Measurements from ENCODE around the gene LYPD6. TPM values are rescaled to one million over a fixed set of nuclear protein-coding genes. Genes with fewer than 3 reads are reported as not detected.

The LYPD6 gene
- polyA plus RNA-seq, 1 of the 3 experiments (the other 2 are of a cell fraction) = 8.1 TPM

DNA sequence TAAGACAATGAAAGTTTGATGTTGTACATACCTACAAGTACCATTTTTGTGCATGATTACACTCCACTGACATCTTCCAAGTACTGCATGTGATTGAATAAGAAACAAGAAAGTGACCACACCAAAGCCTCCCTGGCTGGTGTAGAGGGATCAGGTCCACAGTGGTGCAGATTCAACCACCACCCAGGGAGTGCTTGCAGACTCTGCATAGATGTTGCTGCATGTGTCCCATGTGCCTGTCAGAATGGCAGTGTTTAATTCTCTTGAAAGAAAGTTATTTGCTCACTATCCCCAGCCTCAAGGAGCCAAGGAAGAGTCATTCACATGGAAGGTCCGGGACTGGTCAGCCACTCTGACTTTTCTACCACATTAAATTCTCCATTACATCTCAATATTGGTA, 142.7 kb downstream of the LYPD6 start (continued):
- TF ChIP-seq, protein P1, sequence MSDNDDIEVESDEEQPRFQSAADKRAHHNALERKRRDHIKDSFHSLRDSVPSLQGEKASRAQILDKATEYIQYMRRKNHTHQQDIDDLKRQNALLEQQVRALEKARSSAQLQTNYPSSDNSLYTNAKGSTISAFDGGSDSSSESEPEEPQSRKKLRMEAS (IDR thresholded peaks at IDR 0.05; ENCODE audit: low read depth) = no peak
- TF ChIP-seq MXI1 (IDR thresholded peaks at IDR 0.05; ENCODE audit: low read depth, low read length) = no peak
- TF ChIP-seq, protein P2, sequence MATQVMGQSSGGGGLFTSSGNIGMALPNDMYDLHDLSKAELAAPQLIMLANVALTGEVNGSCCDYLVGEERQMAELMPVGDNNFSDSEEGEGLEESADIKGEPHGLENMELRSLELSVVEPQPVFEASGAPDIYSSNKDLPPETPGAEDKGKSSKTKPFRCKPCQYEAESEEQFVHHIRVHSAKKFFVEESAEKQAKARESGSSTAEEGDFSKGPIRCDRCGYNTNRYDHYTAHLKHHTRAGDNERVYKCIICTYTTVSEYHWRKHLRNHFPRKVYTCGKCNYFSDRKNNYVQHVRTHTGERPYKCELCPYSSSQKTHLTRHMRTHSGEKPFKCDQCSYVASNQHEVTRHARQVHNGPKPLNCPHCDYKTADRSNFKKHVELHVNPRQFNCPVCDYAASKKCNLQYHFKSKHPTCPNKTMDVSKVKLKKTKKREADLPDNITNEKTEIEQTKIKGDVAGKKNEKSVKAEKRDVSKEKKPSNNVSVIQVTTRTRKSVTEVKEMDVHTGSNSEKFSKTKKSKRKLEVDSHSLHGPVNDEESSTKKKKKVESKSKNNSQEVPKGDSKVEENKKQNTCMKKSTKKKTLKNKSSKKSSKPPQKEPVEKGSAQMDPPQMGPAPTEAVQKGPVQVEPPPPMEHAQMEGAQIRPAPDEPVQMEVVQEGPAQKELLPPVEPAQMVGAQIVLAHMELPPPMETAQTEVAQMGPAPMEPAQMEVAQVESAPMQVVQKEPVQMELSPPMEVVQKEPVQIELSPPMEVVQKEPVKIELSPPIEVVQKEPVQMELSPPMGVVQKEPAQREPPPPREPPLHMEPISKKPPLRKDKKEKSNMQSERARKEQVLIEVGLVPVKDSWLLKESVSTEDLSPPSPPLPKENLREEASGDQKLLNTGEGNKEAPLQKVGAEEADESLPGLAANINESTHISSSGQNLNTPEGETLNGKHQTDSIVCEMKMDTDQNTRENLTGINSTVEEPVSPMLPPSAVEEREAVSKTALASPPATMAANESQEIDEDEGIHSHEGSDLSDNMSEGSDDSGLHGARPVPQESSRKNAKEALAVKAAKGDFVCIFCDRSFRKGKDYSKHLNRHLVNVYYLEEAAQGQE (IDR thresholded peaks at IDR 0.05; ENCODE audit: low read depth, low read length) = no peak
- no peak for TF ChIP-seq TAF1 (IDR thresholded peaks at IDR 0.05; ENCODE audit: borderline replicate concordance, low read depth, low read length)
- TF ChIP-seq RCOR1 (IDR thresholded peaks at IDR 0.05; ENCODE audit: low read length) = no peak
- TF ChIP-seq SMC3 (IDR thresholded peaks at IDR 0.05; ENCODE audit: low read depth, low read length) = no peak
- TF ChIP-seq, protein P3, sequence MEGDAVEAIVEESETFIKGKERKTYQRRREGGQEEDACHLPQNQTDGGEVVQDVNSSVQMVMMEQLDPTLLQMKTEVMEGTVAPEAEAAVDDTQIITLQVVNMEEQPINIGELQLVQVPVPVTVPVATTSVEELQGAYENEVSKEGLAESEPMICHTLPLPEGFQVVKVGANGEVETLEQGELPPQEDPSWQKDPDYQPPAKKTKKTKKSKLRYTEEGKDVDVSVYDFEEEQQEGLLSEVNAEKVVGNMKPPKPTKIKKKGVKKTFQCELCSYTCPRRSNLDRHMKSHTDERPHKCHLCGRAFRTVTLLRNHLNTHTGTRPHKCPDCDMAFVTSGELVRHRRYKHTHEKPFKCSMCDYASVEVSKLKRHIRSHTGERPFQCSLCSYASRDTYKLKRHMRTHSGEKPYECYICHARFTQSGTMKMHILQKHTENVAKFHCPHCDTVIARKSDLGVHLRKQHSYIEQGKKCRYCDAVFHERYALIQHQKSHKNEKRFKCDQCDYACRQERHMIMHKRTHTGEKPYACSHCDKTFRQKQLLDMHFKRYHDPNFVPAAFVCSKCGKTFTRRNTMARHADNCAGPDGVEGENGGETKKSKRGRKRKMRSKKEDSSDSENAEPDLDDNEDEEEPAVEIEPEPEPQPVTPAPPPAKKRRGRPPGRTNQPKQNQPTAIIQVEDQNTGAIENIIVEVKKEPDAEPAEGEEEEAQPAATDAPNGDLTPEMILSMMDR (IDR thresholded peaks at IDR 0.05) = no peak

DNA sequence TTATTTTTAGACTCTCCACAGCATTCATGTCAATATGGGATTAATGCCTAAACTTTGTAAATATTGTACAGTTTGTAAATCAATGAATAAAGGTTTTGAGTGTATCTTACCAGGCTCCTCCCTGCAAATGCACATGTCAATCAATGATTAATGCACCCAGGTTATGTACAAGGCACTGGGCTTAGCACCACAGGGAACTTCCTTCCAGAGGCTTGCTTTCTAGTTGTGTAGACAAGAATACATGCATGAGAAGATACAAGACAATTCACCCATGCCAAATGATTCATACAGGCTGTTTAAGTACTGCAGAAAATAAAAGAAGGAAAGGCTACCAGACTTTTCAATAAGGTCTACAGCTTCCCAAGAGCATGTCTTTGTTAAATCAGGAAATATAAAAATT, 143.1 kb downstream of the LYPD6 start:
- ChIA-PET POLR2A (no interaction called here), CTCF (no interaction called here)
- Histone ChIP-seq H3K9me3 (no peaks in the 10 kb centered on the region), H2AFZ (ENCODE audit: low read depth) (no peak overlapping the region), H3K9me2 (no peaks in the 10 kb centered on the region), H3K36me3 (replicated peaks in 1 of 2; ENCODE audit: control insufficient read depth in 1 of 2, insufficient read depth in 2 of 2, low read length in 1 of 2) (peaks cover 0 to 13% of the 10 kb centered on the region in 2 experiments), H3K27ac (ENCODE audit: low read depth in 2 of 2, low read length in 1 of 2) (no peak overlapping the region), H3F3A (replicated peaks; ENCODE audit: insufficient read depth) (no peaks in the 10 kb centered on the region), H3K4me3 (ENCODE audit: low read depth in 2 of 2, low read length in 1 of 2) (no peak overlapping the region), H3K79me2 (ENCODE audit: insufficient read depth) (no peaks in the 10 kb centered on the region), H3K9ac (no peak overlapping the region), H4K20me1 (ENCODE audit: insufficient read depth) (no peaks in the 10 kb centered on the region), H3K4me1 (ENCODE audit: control insufficient read depth in 1 of 2, insufficient read depth in 2 of 2, low read depth in 1 of 2, low read length in 1 of 2) (no peaks in the 10 kb centered on the region; a peak in 1 of 4 replicates), H3K4me2 (no peak overlapping the region), H3K27me3 (ENCODE audit: insufficient read depth) (no peaks in the 10 kb centered on the region)
- no peak for DNase-seq
- no peak for TF ChIP-seq POLR2AphosphoS5 (IDR thresholded peaks at IDR 0.05; ENCODE audit: low read depth, low read length)
- TF ChIP-seq, protein P4, sequence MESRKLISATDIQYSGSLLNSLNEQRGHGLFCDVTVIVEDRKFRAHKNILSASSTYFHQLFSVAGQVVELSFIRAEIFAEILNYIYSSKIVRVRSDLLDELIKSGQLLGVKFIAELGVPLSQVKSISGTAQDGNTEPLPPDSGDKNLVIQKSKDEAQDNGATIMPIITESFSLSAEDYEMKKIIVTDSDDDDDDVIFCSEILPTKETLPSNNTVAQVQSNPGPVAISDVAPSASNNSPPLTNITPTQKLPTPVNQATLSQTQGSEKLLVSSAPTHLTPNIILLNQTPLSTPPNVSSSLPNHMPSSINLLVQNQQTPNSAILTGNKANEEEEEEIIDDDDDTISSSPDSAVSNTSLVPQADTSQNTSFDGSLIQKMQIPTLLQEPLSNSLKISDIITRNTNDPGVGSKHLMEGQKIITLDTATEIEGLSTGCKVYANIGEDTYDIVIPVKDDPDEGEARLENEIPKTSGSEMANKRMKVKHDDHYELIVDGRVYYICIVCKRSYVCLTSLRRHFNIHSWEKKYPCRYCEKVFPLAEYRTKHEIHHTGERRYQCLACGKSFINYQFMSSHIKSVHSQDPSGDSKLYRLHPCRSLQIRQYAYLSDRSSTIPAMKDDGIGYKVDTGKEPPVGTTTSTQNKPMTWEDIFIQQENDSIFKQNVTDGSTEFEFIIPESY (IDR thresholded peaks at IDR 0.05; ENCODE audit: borderline replicate concordance, low read depth) = no peak
- TF ChIP-seq TAF1 (IDR thresholded peaks at IDR 0.05; ENCODE audit: borderline replicate concordance, low read depth, low read length) = no peak
- no peak for TF ChIP-seq GABPA (IDR thresholded peaks at IDR 0.05; ENCODE audit: low read depth)
- TF ChIP-seq NRF1 (IDR thresholded peaks at IDR 0.05; ENCODE audit: low read depth, low read length) = no peak
- TF ChIP-seq CHD2 (IDR thresholded peaks at IDR 0.05; ENCODE audit: low read length, partially characterized antibody) = no peak
- TF ChIP-seq FOXM1 (IDR thresholded peaks at IDR 0.05; ENCODE audit: low read depth) = no peak
- no peak for TF ChIP-seq YY1 (IDR thresholded peaks at IDR 0.05; ENCODE audit: low read depth)
- TF ChIP-seq EZH2phosphoT487 (IDR thresholded peaks at IDR 0.05; ENCODE audit: borderline replicate concordance, low read depth) = no peak
- TF ChIP-seq, protein P3 (IDR thresholded peaks at IDR 0.05) = no peak
- TF ChIP-seq MEF2A (IDR thresholded peaks at IDR 0.05; ENCODE audit: borderline replicate concordance, low read depth) = no peak
- no peak for TF ChIP-seq FOSL2 (IDR thresholded peaks at IDR 0.05; ENCODE audit: borderline replicate concordance, low read depth)
- no peak for TF ChIP-seq SMC3 (IDR thresholded peaks at IDR 0.05; ENCODE audit: low read depth, low read length)
- no peak for TF ChIP-seq JUND (IDR thresholded peaks at IDR 0.05)
